Fibroblast of upper back skin (primary cell): ENCODE data around the gene VSTM4.
A peak's percentile ranks its signal among the peaks of the same experiment; 100 is the strongest.

Experiments
- DNase-seq: peaks from one replicate; pipeline ENCODE4 v3.0.0-alpha.2; 2013

Gene VSTM4

GRCh38 chr10:49037187-49037586 lies 78.1 kb downstream of the VSTM4 start:
- DNase-seq = peak; percentile 31

- DNase-seq = no peak
Observed at GRCh38 chr10:49036638-49037037, 78.7 kb downstream of the VSTM4 start.

DNA sequence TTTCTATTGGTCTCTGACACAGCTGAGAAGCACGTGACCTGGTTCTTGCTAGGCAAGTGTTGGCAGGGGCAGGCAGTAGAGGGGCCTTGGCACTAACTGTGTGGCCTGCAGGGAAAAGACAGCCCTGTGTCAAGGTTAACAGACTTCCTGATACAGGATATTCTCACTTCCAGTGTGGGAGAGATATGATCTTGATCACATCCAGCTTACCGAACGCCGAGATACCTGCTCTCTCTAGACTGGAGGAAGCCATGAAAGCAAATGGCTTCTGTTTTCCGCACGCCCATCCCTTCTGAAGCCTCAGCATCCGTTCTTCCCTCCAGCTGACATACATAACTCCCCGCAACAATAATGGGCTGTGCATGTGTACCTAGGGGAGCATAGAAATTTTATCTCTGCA lies 79.4 kb downstream of the VSTM4 start:
- no peak for DNase-seq

- DNase-seq = no peak
Observed at GRCh38 chr10:49034925-49035324, 80.4 kb downstream of the VSTM4 start.

DNA sequence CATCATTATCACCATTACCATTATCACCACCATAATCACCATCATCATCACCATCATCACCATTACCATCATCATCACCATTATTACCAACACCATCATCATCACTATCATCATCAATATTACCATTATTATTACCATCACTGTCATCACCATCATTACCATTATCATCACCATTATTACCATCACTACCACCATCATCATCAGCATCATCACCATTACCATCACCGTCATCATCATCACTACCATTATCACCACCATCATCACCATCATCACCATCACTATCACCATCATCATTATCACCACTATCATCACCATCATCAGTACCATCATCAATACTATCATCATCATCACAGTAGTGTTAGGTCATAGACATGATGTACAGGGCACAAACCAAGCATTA lies 81.4 kb downstream of the VSTM4 start:
- DNase-seq = no peak

DNA sequence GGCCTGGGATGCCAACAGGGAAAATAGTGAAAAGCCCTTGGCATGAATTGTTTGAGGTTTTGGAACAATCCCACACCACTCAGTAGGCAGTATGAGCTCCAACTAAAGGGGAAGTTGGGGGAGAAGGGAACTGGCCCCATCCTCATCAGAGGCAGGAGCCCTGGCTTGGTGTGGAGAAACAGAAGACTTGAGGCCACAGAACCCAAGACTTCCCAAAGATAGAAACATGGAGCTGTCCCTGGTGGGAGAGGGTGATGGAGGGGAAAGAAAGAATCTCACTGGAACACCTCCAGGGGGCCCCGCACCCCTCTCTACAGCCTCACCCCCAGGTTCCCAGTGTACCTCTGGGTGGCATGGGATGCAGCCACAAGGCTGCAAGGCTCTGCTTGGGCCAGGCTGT lies 85.7 kb downstream of the VSTM4 start:
- DNase-seq = no peak

GRCh38 chr10:49028639-49029038 lies 86.7 kb downstream of the VSTM4 start:
- no peak for DNase-seq

GRCh38 chr10:49025347-49025983 lies 89.9 kb downstream of the VSTM4 start:
- no peak for DNase-seq

GRCh38 chr10:49024484-49024883 lies 90.8 kb downstream of the VSTM4 start:
- peak; percentile 5 for DNase-seq

GRCh38 chr10:49023752-49024151 lies 91.6 kb downstream of the VSTM4 start:
- DNase-seq = peak; percentile 51

GRCh38 chr10:49023071-49023470 lies 92.3 kb downstream of the VSTM4 start:
- DNase-seq = no peak

DNA sequence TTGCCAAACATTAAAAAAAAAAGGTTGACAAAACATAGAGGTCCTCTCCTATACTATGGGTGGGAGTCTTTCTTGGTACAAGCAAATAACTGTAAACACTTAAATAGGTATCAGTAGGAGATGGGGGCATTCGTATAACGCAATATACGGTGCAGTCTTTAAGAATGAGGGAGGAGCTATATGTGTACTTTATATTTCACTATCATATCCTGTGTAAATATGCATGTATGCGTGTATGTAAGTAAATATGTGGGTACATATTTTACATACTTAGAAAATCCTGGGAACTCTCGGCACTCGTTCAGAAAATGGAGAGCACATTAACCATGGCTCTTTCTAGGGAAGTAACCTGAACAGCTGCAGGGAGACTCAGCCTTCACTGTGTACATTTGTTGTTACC lies 93.6 kb downstream of the VSTM4 start:
- no peak for DNase-seq

DNA sequence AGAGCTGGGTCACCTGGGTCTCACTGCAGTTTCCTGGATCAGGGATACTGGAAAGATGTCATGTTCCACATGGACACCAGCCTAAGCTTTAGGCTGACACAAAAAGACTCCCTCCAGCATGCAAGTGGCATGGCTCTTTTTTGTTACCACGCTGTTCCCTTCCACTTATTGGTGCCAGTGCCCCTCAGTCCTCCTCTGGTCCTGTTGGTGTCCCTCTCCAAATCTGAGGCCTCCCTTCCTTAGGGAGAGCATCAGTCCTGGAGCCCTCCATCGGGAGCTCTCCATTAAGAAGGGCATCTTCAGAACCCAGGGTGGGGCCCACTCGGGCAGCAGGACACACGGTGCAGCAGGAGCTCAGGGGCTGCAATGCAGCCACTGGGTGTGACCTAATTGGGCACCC lies 99.6 kb downstream of the VSTM4 start:
- DNase-seq = no peak

DNA sequence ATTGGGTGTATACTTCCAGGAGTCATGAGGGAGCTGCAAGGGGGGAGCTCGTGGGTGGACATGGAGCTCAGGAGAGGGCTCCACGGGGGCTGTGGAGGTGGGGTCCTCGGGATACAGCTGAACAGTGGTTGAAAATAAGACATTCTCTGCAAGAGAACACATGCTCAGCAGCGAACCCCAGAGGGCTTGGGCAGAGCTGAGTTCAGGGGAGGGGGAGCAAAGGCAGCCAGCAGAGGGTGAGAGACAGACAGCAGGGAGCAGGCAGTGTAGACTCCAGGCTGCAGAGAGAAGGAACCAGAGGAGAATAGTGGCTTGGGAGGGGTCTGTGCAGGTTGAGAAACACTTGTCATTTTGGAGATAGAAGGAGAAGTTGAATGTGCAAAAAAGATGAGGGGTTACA lies 102.7 kb downstream of the VSTM4 start:
- DNase-seq = no peak

- DNase-seq = no peak
Observed at GRCh38 chr10:49011756-49012155, 103.6 kb downstream of the VSTM4 start.

DNA sequence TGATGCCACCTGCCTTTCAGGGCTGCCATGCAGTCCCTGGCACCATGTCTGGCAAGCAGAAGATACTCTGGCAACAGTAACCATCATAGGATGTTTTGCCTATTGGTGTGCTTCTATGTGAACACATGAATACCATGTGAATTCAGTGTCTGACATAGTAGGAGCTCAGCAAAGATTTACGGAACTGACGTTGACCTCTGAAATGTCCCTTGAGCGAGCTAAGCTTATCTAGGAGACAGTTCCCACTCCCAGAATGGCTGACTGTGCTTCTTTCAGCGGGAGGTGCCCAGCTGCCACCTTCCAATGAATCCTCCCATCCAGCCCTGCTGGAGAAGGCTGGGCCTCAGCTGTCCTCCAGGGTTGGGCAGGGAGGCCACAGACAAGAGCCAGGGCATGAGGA lies 104.5 kb downstream of the VSTM4 start:
- DNase-seq = no peak

- no peak for DNase-seq
Observed at GRCh38 chr10:49010295-49010694, 105.0 kb downstream of the VSTM4 start.

GRCh38 chr10:49009199-49009979 lies 105.9 kb downstream of the VSTM4 start:
- DNase-seq = no peak

DNA sequence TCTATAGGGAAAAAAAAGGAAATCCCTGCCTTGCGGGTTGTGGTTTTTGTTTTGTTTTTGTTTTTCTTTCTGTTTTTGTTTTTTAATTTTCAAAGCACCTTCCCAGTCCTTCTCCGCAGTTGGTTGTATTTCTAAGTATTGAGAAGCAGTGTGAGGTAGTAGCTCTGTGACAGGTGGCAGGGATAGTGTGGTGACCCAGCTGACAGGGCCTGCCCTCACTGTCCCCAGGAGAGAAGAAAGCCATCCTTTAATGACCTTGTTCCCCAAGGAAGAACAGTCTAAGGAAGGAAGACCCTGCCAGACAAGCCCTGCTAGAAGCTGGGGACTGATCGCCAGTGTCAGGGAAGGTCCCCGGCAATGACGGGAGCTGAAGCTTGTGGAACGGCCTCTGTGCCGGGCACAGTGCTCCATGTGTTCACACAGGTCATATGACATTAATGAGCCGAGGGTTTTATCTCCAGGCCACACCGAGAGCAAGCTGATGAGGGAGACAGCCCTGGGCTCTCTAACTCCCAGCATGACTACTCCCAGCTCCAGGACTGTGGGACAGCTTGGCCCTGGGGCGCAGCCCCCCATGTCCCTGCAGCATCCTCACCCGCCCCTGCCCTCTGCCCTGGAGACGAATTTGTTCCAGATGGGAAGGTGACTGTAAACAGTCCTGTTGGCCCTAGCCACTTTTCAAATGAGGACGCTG lies 106.7 kb downstream of the VSTM4 start:
- DNase-seq = no peak

GRCh38 chr10:49008091-49008490 lies 107.2 kb downstream of the VSTM4 start:
- DNase-seq = no peak

GRCh38 chr10:49007129-49007528 lies 108.2 kb downstream of the VSTM4 start:
- DNase-seq = no peak

DNA sequence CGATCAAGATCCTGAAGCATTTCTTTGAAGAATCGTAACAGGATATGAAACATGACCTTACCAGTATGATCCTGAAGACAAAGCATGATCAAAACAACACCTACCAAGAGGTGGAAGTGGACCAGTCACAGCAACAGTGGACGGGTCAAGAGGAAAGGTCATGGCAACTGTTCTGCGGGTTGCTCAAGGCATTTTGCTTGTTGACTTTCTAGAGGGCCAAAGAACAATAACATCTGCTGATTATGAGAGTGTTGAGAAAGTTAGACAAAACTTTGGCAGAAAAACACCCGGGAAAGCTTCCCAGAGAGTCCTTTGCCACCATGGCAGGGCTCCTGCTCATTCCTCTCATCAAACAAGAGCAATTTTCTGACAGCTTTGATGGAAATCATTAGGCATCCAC lies 110.1 kb downstream of the VSTM4 start:
- no peak for DNase-seq

DNA sequence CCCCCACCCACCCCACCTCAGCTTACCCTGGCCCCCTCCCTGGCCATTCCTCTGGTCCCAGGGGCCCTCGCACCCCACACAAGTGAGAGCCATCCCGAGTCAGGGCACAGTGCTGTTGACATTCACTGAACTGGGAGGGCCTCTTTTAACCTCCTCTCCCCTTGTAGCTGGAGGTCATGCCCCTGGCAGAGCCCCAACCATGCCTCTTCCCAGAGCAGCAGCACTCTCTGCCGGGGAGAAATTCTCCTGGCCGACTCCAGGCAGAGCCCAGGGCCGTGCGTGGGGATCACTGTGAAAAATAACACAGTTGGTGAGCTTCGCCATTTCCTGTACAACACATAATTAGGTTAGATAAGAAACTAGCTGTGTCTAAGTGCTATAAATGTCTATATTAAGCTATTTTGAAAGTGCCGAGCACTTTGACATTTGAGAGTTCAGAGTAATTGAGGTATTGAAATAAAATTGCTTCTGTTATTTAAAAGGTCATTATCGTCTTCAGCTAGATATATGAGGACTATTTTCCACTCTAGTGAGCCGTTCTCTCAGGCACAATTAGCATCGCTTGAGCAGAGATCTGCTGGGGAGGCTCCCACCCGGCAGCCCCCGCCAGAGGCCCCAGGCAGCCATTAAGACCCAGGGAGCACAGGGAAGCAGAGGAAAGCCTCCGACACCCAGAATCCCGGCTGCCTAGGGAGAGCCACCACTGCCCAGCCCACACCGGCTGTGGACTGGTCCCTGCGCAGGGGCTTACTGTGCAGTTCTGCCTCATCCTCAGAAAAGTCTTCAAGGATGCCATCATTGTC lies 113.3 kb downstream of the VSTM4 start:
- no peak for DNase-seq
